K562 (cell line): ENCODE results near the gene CDK14. TPM values are rescaled to one million over a fixed set of nuclear protein-coding genes. Genes with fewer than 3 reads are reported as not detected.

Source experiments
- ATAC-seq: fragments of 200-7000 bp; cut with Tn5 transposase; 3 replicates; pipeline ENCODE4 v1.9.1; 2020; ENCODE audit warnings: moderate library complexity
- BruUV-seq: library from RNA; stranded (reverse); fragments of 400-500 nt; replicated peaks from 2 replicates; lab custom pipeline; 2021; lab: Mats Ljungman, UMichigan
- CTCF ChIA-PET: fragments of 300-600 bp; formaldehyde crosslinking; extraction: SDS; loops from one replicate; lab custom pipeline; 2021; ENCODE audit warnings: low intra/inter-chr PET ratio; lab: Yijun Ruan, JAX
- POLR2A ChIA-PET: fragments of 300-600, 350-650 bp; sonication (Branson Sonifier 250); formaldehyde crosslinking; extraction: SDS; loops from one replicate; lab custom pipeline; 2021; ENCODE audit warnings: antibody characterized with exemption, inconsistent platforms; lab: Yijun Ruan, JAX
- DNase-seq, 4 experiments: peaks; one replicate each; pipeline versions ENCODE4 v3.0.0 to v3.0.0-alpha.2; 2011 to 2018; ENCODE audit warnings: low spot score in 3 of 4, mixed read lengths in 3 of 4; ENCODE audit errors: extremely low read depth in 1 of 4
- FAIRE-seq: peaks from 2 replicates; lab custom pipeline; 2011; peaks lifted over from hg19 to GRCh38; lab: Jason Lieb, UNC
- H2AFZ ChIP-seq: 2 replicates; pipeline ENCODE4 v1.6.0; 2011; ENCODE audit warnings: low read depth, low read length, control low read depth, inconsistent platforms
- H3K27ac ChIP-seq: fragments of 200-600 bp; 3 replicates; pipeline ENCODE4 v1.8.0; 2011; ENCODE audit warnings: low read depth, mild to moderate bottlenecking, control low read depth, inconsistent platforms, low read length, moderate library complexity, mixed read lengths; ENCODE audit errors: extremely low read depth
- H3K27me3 ChIP-seq, 2 experiments: fragments of 300-600 bp in 1 of 2; 2 replicates in 1 of 2; 3 replicates in 1 of 2; pipeline versions ENCODE4 v1.6.0 to v1.8.0; 2011; ENCODE audit warnings: inconsistent platforms in 2 of 2, low read length in 2 of 2, mild to moderate bottlenecking in 1 of 2, mixed read lengths in 1 of 2, moderate library complexity in 1 of 2; ENCODE audit not compliant: control insufficient read depth in 2 of 2, insufficient read depth in 2 of 2
- H3K36me3 ChIP-seq: fragments of 300-600 bp; 3 replicates; pipeline ENCODE4 v1.8.0; 2011; ENCODE audit warnings: mild to moderate bottlenecking, low read length, inconsistent platforms; ENCODE audit not compliant: control insufficient read depth, insufficient read depth
- H3K4me1 ChIP-seq, 2 experiments: fragments of 200-600 bp in 1 of 2; replicated peaks in 1 of 2; 2 replicates in 1 of 2; 3 replicates in 1 of 2; pipeline versions ENCODE4 v1.5.1 to v1.8.0; 2011; ENCODE audit warnings: inconsistent platforms in 2 of 2, low read length in 2 of 2, mild to moderate bottlenecking in 1 of 2, mixed read lengths in 1 of 2, moderate library complexity in 1 of 2; ENCODE audit not compliant: control insufficient read depth in 2 of 2, insufficient read depth in 2 of 2
- H3K4me2 ChIP-seq: 2 replicates; pipeline ENCODE4 v1.6.1; 2011; ENCODE audit warnings: low read length, control low read depth, inconsistent platforms, mixed read lengths; ENCODE audit not compliant: insufficient read depth
- H3K4me3 ChIP-seq: fragments of 200-600 bp; sonication (generic), shearing (Covaris generic); 2 replicates; pipeline ENCODE4 v1.5.1; 2016; ENCODE audit warnings: control low read depth, inconsistent platforms
- H3K79me2 ChIP-seq: fragments of 200-600 bp; 3 replicates; pipeline ENCODE4 v1.8.0; 2011; ENCODE audit warnings: low read length, inconsistent platforms; ENCODE audit not compliant: control insufficient read depth, insufficient read depth
- H3K9ac ChIP-seq, 2 experiments: 2 replicates each; pipeline versions ENCODE4 v1.6.0 to v1.6.1; 2011; ENCODE audit warnings: low read depth in 2 of 2, low read length in 2 of 2, control low read depth in 1 of 2, inconsistent platforms in 1 of 2, mild to moderate bottlenecking in 1 of 2, mixed read lengths in 1 of 2; ENCODE audit not compliant: insufficient read depth in 1 of 2
- H3K9me1 ChIP-seq: one replicate; pipeline ENCODE4 v1.6.0; 2011; ENCODE audit warnings: inconsistent platforms, mild to moderate bottlenecking, low read length, moderate library complexity; ENCODE audit not compliant: control insufficient read depth, insufficient read depth
- H3K9me3 ChIP-seq: replicated peaks from 2 replicates; pipeline ENCODE4 v1.5.1; 2011; ENCODE audit warnings: low read depth, low read length, inconsistent platforms; ENCODE audit not compliant: control insufficient read depth, insufficient read depth
- H4K20me1 ChIP-seq: replicated peaks from 2 replicates; pipeline ENCODE4 v1.6.1; 2011; ENCODE audit warnings: low read length, inconsistent platforms, mixed read lengths; ENCODE audit not compliant: control insufficient read depth, insufficient read depth
- HLTF ChIP-seq: fragments of 450-650 bp; IDR thresholded peaks from 2 replicates; pipeline ENCODE4 v1.6.1; 2016
- KLF10 ChIP-seq: fragments of 250-450 bp; sonication (Bioruptor Pico); IDR thresholded peaks from 2 replicates; pipeline ENCODE4 v1.6.1; 2021; ENCODE audit warnings: matching md5 sums
- MYC ChIP-seq, 2 experiments: fragments of 250-450 bp in 1 of 2; sonication (Bioruptor Pico) in 1 of 2; IDR thresholded peaks; 2 replicates each; pipeline versions ENCODE4 v1.5.1 to v1.6.1; 2012 to 2021; ENCODE audit warnings: low read depth in 2 of 2, borderline replicate concordance in 1 of 2, improper control_type of control experiment in 1 of 2, low read length in 1 of 2, mild to moderate bottlenecking in 1 of 2, moderate library complexity in 1 of 2
- SUPT5H ChIP-seq: fragments of 450-650 bp; IDR thresholded peaks from 2 replicates; pipeline ENCODE4 v1.6.1; 2016
- ZNF282 ChIP-seq: sonication (generic); formaldehyde crosslinking; IDR thresholded peaks from 2 replicates; pipeline ENCODE4 v1.8.1; 2023; ENCODE audit warnings: missing genetic modification reagents
- ZNF76 ChIP-seq: fragments of 250-450 bp; sonication (Bioruptor Pico); IDR thresholded peaks from 2 replicates; pipeline ENCODE4 v1.4.0; 2020; ENCODE audit warnings: mild to moderate bottlenecking, moderate library complexity, borderline replicate concordance
- ZNF764 ChIP-seq: fragments of 250-450 bp; sonication (Bioruptor Pico); IDR thresholded peaks from 2 replicates; pipeline ENCODE4 v1.4.0; 2020; ENCODE audit warnings: low read depth, mild to moderate bottlenecking, moderate library complexity
- WGBS: fragments of 100-300 bp; shearing (Covaris generic); methylation state at CpG from one replicate; pipeline ENCODE4 v1.1.6; 2016; ENCODE audit warnings: low coverage, mixed read lengths; ENCODE audit not compliant: insufficient coverage; ENCODE audit errors: missing lambda C conversion rate; 5-methylcytosine and 5-hydroxymethylcytosine counted together
- in situ Hi-C: fragments of 300-500 bp; cut with MboI; formaldehyde crosslinking; loops from 4 replicates; pipeline ENCODE4 v1.15.0; 2018; ENCODE audit warnings: inconsistent platforms, mixed read lengths
- intact Hi-C: fragments of 100-400 bp; cut with micrococcal nuclease; formaldehyde crosslinking; loops from 2 replicates; pipeline ENCODE4 v1.14.2; 2022
- polyA plus RNA-seq, 8 experiments: library from polyadenylated mRNA; depleted of rRNA in 4 of 8; stranded (reverse) in 5 of 8; unstranded in 3 of 8; fragments of >200 nt; fragmentation: Nextera tagmentation in 2 of 8; fragmentation: Illumina TruSeq in 1 of 8; extraction: Ambion mirVana in 2 of 8; extraction: Trizol in 1 of 8; gene quantifications; 2 replicates each; pipeline versions ENCODE4 v1.2.1 to v1.2.3, GENCODE V29; 2011 to 2014; ENCODE audit warnings: inconsistent platforms in 1 of 8, missing spikeins in 1 of 8
- total RNA-seq, 7 experiments: library from RNA; depleted of rRNA in 6 of 7; stranded (reverse); fragments of >200 nt in 6 of 7; fragmentation: Illumina TruSeq in 2 of 7; extraction: Trizol in 2 of 7; gene quantifications; 2 replicates each; pipeline versions ENCODE4 v1.2.1 to v1.2.3, GENCODE V29; 2011 to 2021; ENCODE audit warnings: low replicate concordance in 1 of 7
- TF ChIP-seq, protein P1 (sequence below): fragments of 150-350 bp; IDR thresholded peaks from 2 replicates; pipeline ENCODE4 v1.6.1; 2014; ENCODE audit warnings: low read depth, mild to moderate bottlenecking, low read length, borderline replicate concordance

CDK14 gene
- total and polyA plus RNA-seq, 9 of the 15 experiments (the other 6 are each of a cell fraction or from before 2014, with no cell fraction given): 0.03 to 0.91 (median 0.16) TPM

DNA sequence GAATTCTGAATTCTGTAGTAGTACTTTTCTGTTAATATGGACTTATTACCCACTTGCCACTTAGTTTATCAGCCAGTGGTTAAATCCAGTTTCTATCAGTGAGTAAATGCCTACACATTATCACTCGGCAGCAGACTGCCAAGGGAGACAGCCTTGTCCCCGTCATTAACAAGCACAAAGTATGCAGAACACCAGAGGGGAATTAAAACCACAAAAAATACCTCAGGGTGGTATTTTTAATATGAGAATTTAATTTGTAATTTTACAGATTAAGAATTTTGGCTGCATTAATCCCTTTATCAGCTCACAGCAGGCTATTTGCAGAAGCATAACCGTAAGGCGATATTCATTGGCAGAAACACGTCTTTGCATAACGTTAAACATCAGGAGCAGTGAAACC lies 518.1 kb downstream of the CDK14 start:
- H3K9me1 ChIP-seq: no peaks in the 10 kb centered on the region
- H3K9ac ChIP-seq: no peak overlapping the region
- H3K27ac ChIP-seq: no peak overlapping the region
- no peak for FAIRE-seq
- H3K9me3 ChIP-seq: no peaks in the 10 kb centered on the region
- H3K4me3 ChIP-seq: no peak overlapping the region
- TF ChIP-seq ZNF282 (CRISPR knock-in tag) (no peak), HLTF (no peak), ZNF76 (no peak), SUPT5H (no peak), MYC (IDR thresholded peaks at IDR 0.05; ENCODE audit: low read depth, low read length) (no peak), MYC (CRISPR knock-in tag; IDR thresholded peaks at IDR 0.05; ENCODE audit: borderline replicate concordance, low read depth) (no peak), KLF10 (CRISPR knock-in tag) (no peak), ZNF764 (CRISPR knock-in tag) (no peak)
- TF ChIP-seq, protein P1, sequence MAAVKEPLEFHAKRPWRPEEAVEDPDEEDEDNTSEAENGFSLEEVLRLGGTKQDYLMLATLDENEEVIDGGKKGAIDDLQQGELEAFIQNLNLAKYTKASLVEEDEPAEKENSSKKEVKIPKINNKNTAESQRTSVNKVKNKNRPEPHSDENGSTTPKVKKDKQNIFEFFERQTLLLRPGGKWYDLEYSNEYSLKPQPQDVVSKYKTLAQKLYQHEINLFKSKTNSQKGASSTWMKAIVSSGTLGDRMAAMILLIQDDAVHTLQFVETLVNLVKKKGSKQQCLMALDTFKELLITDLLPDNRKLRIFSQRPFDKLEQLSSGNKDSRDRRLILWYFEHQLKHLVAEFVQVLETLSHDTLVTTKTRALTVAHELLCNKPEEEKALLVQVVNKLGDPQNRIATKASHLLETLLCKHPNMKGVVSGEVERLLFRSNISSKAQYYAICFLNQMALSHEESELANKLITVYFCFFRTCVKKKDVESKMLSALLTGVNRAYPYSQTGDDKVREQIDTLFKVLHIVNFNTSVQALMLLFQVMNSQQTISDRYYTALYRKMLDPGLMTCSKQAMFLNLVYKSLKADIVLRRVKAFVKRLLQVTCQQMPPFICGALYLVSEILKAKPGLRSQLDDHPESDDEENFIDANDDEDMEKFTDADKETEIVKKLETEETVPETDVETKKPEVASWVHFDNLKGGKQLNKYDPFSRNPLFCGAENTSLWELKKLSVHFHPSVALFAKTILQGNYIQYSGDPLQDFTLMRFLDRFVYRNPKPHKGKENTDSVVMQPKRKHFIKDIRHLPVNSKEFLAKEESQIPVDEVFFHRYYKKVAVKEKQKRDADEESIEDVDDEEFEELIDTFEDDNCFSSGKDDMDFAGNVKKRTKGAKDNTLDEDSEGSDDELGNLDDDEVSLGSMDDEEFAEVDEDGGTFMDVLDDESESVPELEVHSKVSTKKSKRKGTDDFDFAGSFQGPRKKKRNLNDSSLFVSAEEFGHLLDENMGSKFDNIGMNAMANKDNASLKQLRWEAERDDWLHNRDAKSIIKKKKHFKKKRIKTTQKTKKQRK: no peak
- no peak overlapping the region for H3K4me2 ChIP-seq
- in situ Hi-C loops (no loop called here), intact Hi-C loops (no loop called here)
- no peaks in the 10 kb centered on the region for H3K36me3 ChIP-seq
- H4K20me1 ChIP-seq: no peaks in the 10 kb centered on the region
- no TSS peak for BruUV-seq
- ChIA-PET POLR2A (no interaction called here), CTCF (no interaction called here)
- peaks cover 0 to 2% of the 10 kb centered on the region in 2 experiments; a peak in 1 of 5 replicates for H3K27me3 ChIP-seq
- no peak for ATAC-seq
- no peaks in the 10 kb centered on the region for H3K79me2 ChIP-seq
- no peak overlapping the region for H2AFZ ChIP-seq
- WGBS: 2% methylated on average over 6 of the region's 6 CpGs
- no peaks in the 10 kb centered on the region for H3K4me1 ChIP-seq
- no peak for DNase-seq
